Panc1 (cell line): ENCODE results near the gene PTPRS. TPM values are rescaled to one million over a fixed set of nuclear protein-coding genes. Genes with fewer than 3 reads are reported as not detected.

ENCODE experiments used
- ATAC-seq: fragments of 200-7000 bp; cut with Tn5 transposase; 2 replicates; pipeline ENCODE4 v1.9.1; 2020; ENCODE audit warnings: mild to moderate bottlenecking, moderate library complexity
- BruUV-seq: library from RNA; stranded (reverse); fragments of 400-500 nt; replicated peaks from 2 replicates; lab custom pipeline; 2021; lab: Mats Ljungman, UMichigan
- CTCF ChIA-PET: fragments of 300-600 bp; sonication (Branson Sonifier 250); formaldehyde crosslinking; loops from one replicate; lab custom pipeline; 2022; ENCODE audit warnings: antibody characterized with exemption; lab: Charles Lee
- POLR2A ChIA-PET: fragments of 300-600 bp; sonication (Branson Sonifier 250); formaldehyde crosslinking; loops from one replicate; lab custom pipeline; 2022; ENCODE audit warnings: antibody characterized with exemption; lab: Charles Lee
- DNase-seq: peaks from one replicate; pipeline ENCODE4 v3.0.0-alpha.2; 2010; ENCODE audit warnings: low read depth, low spot score
- H3K27ac ChIP-seq: 2 replicates; pipeline ENCODE4 v1.5.1; 2011; ENCODE audit warnings: mild to moderate bottlenecking, low read length, inconsistent platforms
- H3K27me3 ChIP-seq: fragments of 200-500 bp; sonication (Bioruptor generic); 2 replicates; pipeline ENCODE4 v1.6.0; 2014; ENCODE audit warnings: low read length, inconsistent platforms; ENCODE audit not compliant: control insufficient read depth, insufficient read depth
- H3K36me3 ChIP-seq: fragments of 200-500 bp; sonication (Bioruptor generic); 2 replicates; pipeline ENCODE4 v1.5.1; 2014; ENCODE audit warnings: inconsistent platforms, mild to moderate bottlenecking, low read length, moderate library complexity; ENCODE audit not compliant: control insufficient read depth, insufficient read depth
- H3K4me1 ChIP-seq: 2 replicates; pipeline ENCODE4 v1.5.1; 2011; ENCODE audit warnings: inconsistent platforms, mild to moderate bottlenecking, low read length, moderate library complexity; ENCODE audit not compliant: control insufficient read depth, insufficient read depth
- H3K4me3 ChIP-seq, 2 experiments: 2 replicates each; pipeline ENCODE4 v1.5.1; 2011 to 2012; ENCODE audit warnings: low read depth in 2 of 2, low read length in 2 of 2, mild to moderate bottlenecking in 2 of 2, inconsistent platforms in 1 of 2, moderate library complexity in 1 of 2
- H3K9me3 ChIP-seq: fragments of 200-500 bp; sonication (Bioruptor generic); 2 replicates; pipeline ENCODE4 v1.5.1; 2014; ENCODE audit warnings: low read depth, mild to moderate bottlenecking, inconsistent platforms, low read length, moderate library complexity; ENCODE audit not compliant: control insufficient read depth, insufficient read depth
- POLR2AphosphoS5 ChIP-seq: IDR thresholded peaks from 2 replicates; pipeline ENCODE4 v1.6.1; 2012; ENCODE audit warnings: mild to moderate bottlenecking, low read depth, low read length, moderate library complexity
- SIN3A ChIP-seq: IDR thresholded peaks from 2 replicates; pipeline ENCODE4 v1.6.1; 2012; ENCODE audit warnings: low read depth, mild to moderate bottlenecking, low read length, moderate library complexity, borderline replicate concordance; ENCODE audit not compliant: insufficient read depth
- TCF7L2 ChIP-seq: IDR thresholded peaks from 2 replicates; pipeline ENCODE4 v1.6.1; 2011; ENCODE audit warnings: mild to moderate bottlenecking, low read depth, low read length, inconsistent platforms
- in situ Hi-C: cut with HindIII; loops from 2 replicates; pipeline ENCODE4 v1.10.0; 2016; ENCODE audit warnings: low sequenced_read_pairs, low pct_unique_long_range_greater_than_20kb
- intact Hi-C: fragments of 100-400 bp; cut with micrococcal nuclease; formaldehyde crosslinking; loops from one replicate; pipeline ENCODE4 v1.10.0; 2022; ENCODE audit not compliant: unreplicated experiment
- total RNA-seq: library from RNA; stranded (reverse); gene quantifications from one replicate; pipeline ENCODE4 v1.2.1, GENCODE V29; 2021; ENCODE audit not compliant: unreplicated experiment
- TF ChIP-seq, protein P1 (sequence below): fragments of 450-650 bp; IDR thresholded peaks from 2 replicates; pipeline ENCODE4 v1.5.1; 2017; ENCODE audit warnings: mild to moderate bottlenecking
- TF ChIP-seq, protein P2 (sequence below), 2 experiments: IDR thresholded peaks; 2 replicates each; pipeline ENCODE4 v1.6.1; 2011 to 2012; ENCODE audit warnings: low read depth in 2 of 2, control low read depth in 1 of 2, low read length in 1 of 2, mild to moderate bottlenecking in 1 of 2, moderate library complexity in 1 of 2; ENCODE audit not compliant: insufficient read depth in 1 of 2

The PTPRS gene
- total RNA-seq, 1 experiment from 2014 or later, result 85.4 TPM

DNA sequence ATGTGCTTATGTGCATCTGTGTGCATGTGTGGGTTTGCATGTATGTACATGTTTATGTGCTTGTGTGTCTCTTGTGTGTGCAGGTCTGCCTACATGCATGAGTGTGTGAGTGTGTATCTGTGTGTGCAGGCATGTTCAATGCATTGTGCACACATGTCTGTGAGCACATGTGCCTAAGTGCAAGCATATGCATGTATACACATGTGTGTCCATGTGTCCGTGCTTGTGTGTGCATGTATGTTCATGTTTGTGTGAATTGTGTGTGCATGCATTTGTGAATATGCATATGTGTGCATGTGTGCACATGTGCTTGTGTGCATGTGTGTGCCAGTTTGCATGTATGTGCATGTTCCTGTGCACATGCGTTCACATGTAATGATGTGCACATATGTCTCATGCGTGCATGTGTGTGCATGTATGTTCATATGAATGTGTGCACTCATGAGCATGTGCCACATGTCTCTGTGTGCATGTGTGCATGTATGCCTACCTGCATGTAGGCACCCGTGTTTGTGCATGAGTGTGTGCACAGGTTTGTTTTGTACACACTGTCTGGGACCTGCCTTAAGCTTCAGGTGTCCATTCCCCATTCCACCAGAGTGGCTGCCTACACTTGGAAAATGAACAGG, 32.1 kb upstream of the PTPRS start:
- in situ Hi-C loops (no loop called here), intact Hi-C loops (no loop called here)
- Histone ChIP-seq H3K27ac (no peak overlapping the region), H3K4me1 (no peaks in the 10 kb centered on the region), H3K4me3 (no peak overlapping the region), H3K27me3 (no peaks in the 10 kb centered on the region), H3K36me3 (no peaks in the 10 kb centered on the region), H3K9me3 (no peaks in the 10 kb centered on the region)
- ATAC-seq (no peak), DNase-seq (no peak)
- CTCF ChIA-PET, result no interaction called here
- TF ChIP-seq POLR2AphosphoS5 (no peak), TCF7L2 (no peak), SIN3A (no peak)
- TF ChIP-seq, protein P1, sequence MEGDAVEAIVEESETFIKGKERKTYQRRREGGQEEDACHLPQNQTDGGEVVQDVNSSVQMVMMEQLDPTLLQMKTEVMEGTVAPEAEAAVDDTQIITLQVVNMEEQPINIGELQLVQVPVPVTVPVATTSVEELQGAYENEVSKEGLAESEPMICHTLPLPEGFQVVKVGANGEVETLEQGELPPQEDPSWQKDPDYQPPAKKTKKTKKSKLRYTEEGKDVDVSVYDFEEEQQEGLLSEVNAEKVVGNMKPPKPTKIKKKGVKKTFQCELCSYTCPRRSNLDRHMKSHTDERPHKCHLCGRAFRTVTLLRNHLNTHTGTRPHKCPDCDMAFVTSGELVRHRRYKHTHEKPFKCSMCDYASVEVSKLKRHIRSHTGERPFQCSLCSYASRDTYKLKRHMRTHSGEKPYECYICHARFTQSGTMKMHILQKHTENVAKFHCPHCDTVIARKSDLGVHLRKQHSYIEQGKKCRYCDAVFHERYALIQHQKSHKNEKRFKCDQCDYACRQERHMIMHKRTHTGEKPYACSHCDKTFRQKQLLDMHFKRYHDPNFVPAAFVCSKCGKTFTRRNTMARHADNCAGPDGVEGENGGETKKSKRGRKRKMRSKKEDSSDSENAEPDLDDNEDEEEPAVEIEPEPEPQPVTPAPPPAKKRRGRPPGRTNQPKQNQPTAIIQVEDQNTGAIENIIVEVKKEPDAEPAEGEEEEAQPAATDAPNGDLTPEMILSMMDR, result no peak
- TF ChIP-seq, protein P2, sequence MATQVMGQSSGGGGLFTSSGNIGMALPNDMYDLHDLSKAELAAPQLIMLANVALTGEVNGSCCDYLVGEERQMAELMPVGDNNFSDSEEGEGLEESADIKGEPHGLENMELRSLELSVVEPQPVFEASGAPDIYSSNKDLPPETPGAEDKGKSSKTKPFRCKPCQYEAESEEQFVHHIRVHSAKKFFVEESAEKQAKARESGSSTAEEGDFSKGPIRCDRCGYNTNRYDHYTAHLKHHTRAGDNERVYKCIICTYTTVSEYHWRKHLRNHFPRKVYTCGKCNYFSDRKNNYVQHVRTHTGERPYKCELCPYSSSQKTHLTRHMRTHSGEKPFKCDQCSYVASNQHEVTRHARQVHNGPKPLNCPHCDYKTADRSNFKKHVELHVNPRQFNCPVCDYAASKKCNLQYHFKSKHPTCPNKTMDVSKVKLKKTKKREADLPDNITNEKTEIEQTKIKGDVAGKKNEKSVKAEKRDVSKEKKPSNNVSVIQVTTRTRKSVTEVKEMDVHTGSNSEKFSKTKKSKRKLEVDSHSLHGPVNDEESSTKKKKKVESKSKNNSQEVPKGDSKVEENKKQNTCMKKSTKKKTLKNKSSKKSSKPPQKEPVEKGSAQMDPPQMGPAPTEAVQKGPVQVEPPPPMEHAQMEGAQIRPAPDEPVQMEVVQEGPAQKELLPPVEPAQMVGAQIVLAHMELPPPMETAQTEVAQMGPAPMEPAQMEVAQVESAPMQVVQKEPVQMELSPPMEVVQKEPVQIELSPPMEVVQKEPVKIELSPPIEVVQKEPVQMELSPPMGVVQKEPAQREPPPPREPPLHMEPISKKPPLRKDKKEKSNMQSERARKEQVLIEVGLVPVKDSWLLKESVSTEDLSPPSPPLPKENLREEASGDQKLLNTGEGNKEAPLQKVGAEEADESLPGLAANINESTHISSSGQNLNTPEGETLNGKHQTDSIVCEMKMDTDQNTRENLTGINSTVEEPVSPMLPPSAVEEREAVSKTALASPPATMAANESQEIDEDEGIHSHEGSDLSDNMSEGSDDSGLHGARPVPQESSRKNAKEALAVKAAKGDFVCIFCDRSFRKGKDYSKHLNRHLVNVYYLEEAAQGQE (IDR thresholded peaks at IDR 0.05; ENCODE audit: insufficient read depth in 1 of 2, low read depth in 2 of 2, low read length in 1 of 2), result no peak
- POLR2A ChIA-PET, result no interaction called here
- BruUV-seq, result no TSS peak

DNA sequence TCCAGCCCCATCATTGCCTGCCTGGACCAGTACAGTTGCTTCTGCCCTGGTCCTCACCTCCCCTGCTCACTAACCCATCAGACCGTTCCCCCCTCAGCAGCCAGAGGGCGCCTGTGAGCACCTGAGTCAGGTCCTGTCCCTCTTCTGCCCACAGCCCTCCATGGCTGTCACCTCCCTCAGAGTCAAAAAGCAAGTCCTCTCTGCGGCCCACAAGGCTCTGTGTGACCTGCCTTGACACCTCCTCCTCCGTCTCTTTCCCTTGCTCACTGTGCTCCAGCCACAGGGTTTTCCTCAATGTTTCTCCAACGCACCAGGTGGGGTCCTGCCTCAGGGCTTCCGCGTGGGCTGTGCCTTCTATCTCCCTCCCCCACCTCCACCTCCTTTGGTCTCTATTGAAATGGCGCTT, 29.4 kb upstream of the PTPRS start:
- no peak for ATAC-seq
- in situ Hi-C loops, result no loop called here
- intact Hi-C loops, result no loop called here
- Histone ChIP-seq H3K36me3 (no peaks in the 10 kb centered on the region), H3K9me3 (no peaks in the 10 kb centered on the region), H3K27me3 (no peaks in the 10 kb centered on the region), H3K4me3 (no peak overlapping the region), H3K27ac (no peak overlapping the region), H3K4me1 (no peaks in the 10 kb centered on the region)
- TF ChIP-seq SIN3A, result no peak
- no peak for TF ChIP-seq POLR2AphosphoS5
- TF ChIP-seq, protein P1, result peak; percentile 80
- no peak for TF ChIP-seq TCF7L2
- no TSS peak for BruUV-seq
- CTCF ChIA-PET, result no interaction called here
- no peak for DNase-seq
- POLR2A ChIA-PET, result no interaction called here
